GM12878 (cell line): ENCODE results near the gene GOLGA8A. TPM values are rescaled to one million over a fixed set of nuclear protein-coding genes. Genes with fewer than 3 reads are reported as not detected.

ENCODE experiments used
- ATAC-seq: fragments of 200-7000 bp; cut with Tn5 transposase; 3 replicates; pipeline ENCODE4 v1.9.1; 2020; ENCODE audit warnings: mild to moderate bottlenecking, moderate library complexity
- BruUV-seq: library from RNA; stranded (reverse); fragments of 400-500 nt; replicated peaks from 2 replicates; lab custom pipeline; 2021; lab: Mats Ljungman, UMichigan
- CTCF ChIA-PET: fragments of 300-600 bp; sonication (Branson Sonifier 250); formaldehyde crosslinking; extraction: SDS; loops from one replicate; lab custom pipeline; 2021; ENCODE audit warnings: inconsistent platforms; lab: Yijun Ruan, JAX
- POLR2A ChIA-PET: fragments of 350-600 bp; formaldehyde crosslinking; extraction: SDS; loops from one replicate; lab custom pipeline; 2021; ENCODE audit warnings: inconsistent platforms; lab: Charles Lee
- RAD21 ChIA-PET: fragments of 300-600 bp; sonication (Branson Sonifier 250); formaldehyde crosslinking; loops from one replicate; lab custom pipeline; 2023; ENCODE audit warnings: antibody characterized with exemption; ENCODE audit not compliant: unreplicated experiment; lab: Charles Lee
- SMC1A ChIA-PET: fragments of 300-600 bp; sonication (Branson Sonifier 250); formaldehyde crosslinking; loops from one replicate; lab custom pipeline; 2023; ENCODE audit not compliant: unreplicated experiment, uncharacterized antibody; lab: Charles Lee
- DNase-seq: peaks from one replicate; pipeline ENCODE4 v3.0.0-alpha.2; 2011; ENCODE audit warnings: low read depth, low spot score
- FAIRE-seq: peaks from 3 replicates; lab custom pipeline; 2011; peaks lifted over from hg19 to GRCh38; lab: Jason Lieb, UNC
- H2AFZ ChIP-seq: 2 replicates; pipeline ENCODE4 v1.6.0; 2011; ENCODE audit warnings: low read depth, low read length, control low read depth; ENCODE audit not compliant: control insufficient read depth
- H3K27ac ChIP-seq: 2 replicates; pipeline ENCODE4 v1.5.1; 2011; ENCODE audit warnings: control low read depth; ENCODE audit not compliant: control insufficient read depth, insufficient read depth
- H3K27me3 ChIP-seq, 2 experiments: replicated peaks in 1 of 2; 2 replicates each; pipeline versions ENCODE4 v1.6.0 to v1.6.1; 2011; ENCODE audit warnings: low read length in 1 of 2; ENCODE audit not compliant: control insufficient read depth in 2 of 2, insufficient read depth in 2 of 2
- H3K36me3 ChIP-seq, 2 experiments: 2 replicates each; pipeline ENCODE4 v1.5.1; 2011; ENCODE audit warnings: low read length in 1 of 2; ENCODE audit not compliant: control insufficient read depth in 2 of 2, insufficient read depth in 2 of 2
- H3K4me1 ChIP-seq: 2 replicates; pipeline ENCODE4 v1.6.1; 2011; ENCODE audit warnings: mild to moderate bottlenecking, low read length, moderate library complexity, mixed read lengths; ENCODE audit not compliant: control insufficient read depth, insufficient read depth
- H3K4me2 ChIP-seq: 2 replicates; pipeline ENCODE4 v1.6.0; 2011; ENCODE audit warnings: control low read depth; ENCODE audit not compliant: control insufficient read depth, insufficient read depth
- H3K4me3 ChIP-seq: fragments of 200-600 bp; sonication (generic); 2 replicates; pipeline ENCODE4 v1.5.1; 2016
- H3K79me2 ChIP-seq: 2 replicates; pipeline ENCODE4 v1.6.0; 2011; ENCODE audit warnings: low read length; ENCODE audit not compliant: control insufficient read depth, insufficient read depth
- H3K9ac ChIP-seq: 2 replicates; pipeline ENCODE4 v1.8.0; 2011; ENCODE audit warnings: low read length, control low read depth, mixed read lengths; ENCODE audit not compliant: control insufficient read depth, insufficient read depth
- H3K9me3 ChIP-seq: replicated peaks from 3 replicates; pipeline ENCODE4 v1.5.1; 2011; ENCODE audit warnings: mild to moderate bottlenecking, low read length; ENCODE audit not compliant: control insufficient read depth, insufficient read depth
- H4K20me1 ChIP-seq: 2 replicates; pipeline ENCODE4 v1.6.0; 2011; ENCODE audit not compliant: control insufficient read depth, insufficient read depth
- ASH2L ChIP-seq: fragments of 300-600, 200-600 bp; sonication (generic); IDR thresholded peaks from 2 replicates; pipeline ENCODE4 v1.6.1; 2017; ENCODE audit warnings: low read depth, mild to moderate bottlenecking, borderline replicate concordance
- CBFB ChIP-seq: IDR thresholded peaks from 2 replicates; pipeline ENCODE4 v1.6.1; 2016; ENCODE audit warnings: antibody characterized with exemption, low read depth
- ETV6 ChIP-seq, 2 experiments: fragments of 450-650 bp in 1 of 2; IDR thresholded peaks in 1 of 2; conservative IDR thresholded peaks in 1 of 2; 2 replicates each; pipeline ENCODE4 v1.6.1; 2014; ENCODE audit warnings: antibody characterized with exemption in 1 of 2, borderline replicate concordance in 1 of 2, low read depth in 1 of 2, mild to moderate bottlenecking in 1 of 2, moderate library complexity in 1 of 2
- FOXM1 ChIP-seq: IDR thresholded peaks from 2 replicates; pipeline ENCODE4 v1.6.1; 2012; ENCODE audit warnings: low read depth, mild to moderate bottlenecking, inconsistent platforms, low read length, moderate library complexity
- GABPA ChIP-seq: IDR thresholded peaks from 2 replicates; pipeline ENCODE4 v1.6.1; 2014; ENCODE audit warnings: antibody characterized with exemption, low read depth, mild to moderate bottlenecking, inconsistent platforms
- MYB ChIP-seq: fragments of 150-350 bp; IDR thresholded peaks from 2 replicates; pipeline ENCODE4 v1.6.1; 2014; ENCODE audit warnings: mild to moderate bottlenecking, low read depth, low read length, borderline replicate concordance
- NFYB ChIP-seq: IDR thresholded peaks from 2 replicates; pipeline ENCODE4 v1.6.1; 2011; ENCODE audit warnings: low read depth, mild to moderate bottlenecking, low read length, improper control_type of control experiment, moderate library complexity; ENCODE audit not compliant: insufficient read depth
- SIN3A ChIP-seq: IDR thresholded peaks from 2 replicates; pipeline ENCODE4 v1.6.1; 2012; ENCODE audit warnings: low read depth, low read length, improper control_type of control experiment
- SRF ChIP-seq, 2 experiments: IDR thresholded peaks; 2 replicates each; pipeline ENCODE4 v1.6.1; 2011; ENCODE audit warnings: low read depth in 2 of 2, low read length in 2 of 2, mild to moderate bottlenecking in 1 of 2, moderate library complexity in 1 of 2
- ZSCAN29 ChIP-seq: fragments of 450-650 bp; IDR thresholded peaks from 2 replicates; pipeline ENCODE4 v1.6.1; 2017; ENCODE audit warnings: mild to moderate bottlenecking, moderate library complexity
- WGBS: methylation state at CpG from one replicate; pipeline ENCODE4 v1.1.6; 2016; ENCODE audit warnings: low lambda C conversion rate; ENCODE audit not compliant: insufficient replicate concordance, insufficient coverage; ENCODE audit errors: missing lambda C conversion rate; 5-methylcytosine and 5-hydroxymethylcytosine counted together
- in situ Hi-C: fragments of 300-500 bp; cut with MboI; formaldehyde crosslinking; loops from 9 replicates; pipeline ENCODE4 v1.14.3; 2018; ENCODE audit warnings: mixed read lengths
- intact Hi-C: fragments of 100-400 bp; cut with micrococcal nuclease; formaldehyde crosslinking; loops from one replicate; pipeline ENCODE4 v1.14.2; 2022; ENCODE audit not compliant: unreplicated experiment
- polyA plus RNA-seq, 11 experiments: library from polyadenylated mRNA; depleted of rRNA in 4 of 11; unstranded in 6 of 11; stranded (reverse) in 5 of 11; fragments of >200 nt; fragmentation: Nextera tagmentation in 4 of 11; fragmentation: Illumina TruSeq in 1 of 11; extraction: Ambion mirVana in 4 of 11; extraction: Trizol in 1 of 11; gene quantifications; 1 replicate in 1 of 11; 2 replicates in 10 of 11; pipeline versions ENCODE4 v1.2.1 to v1.2.3, GENCODE V29; 2011 to 2016; ENCODE audit warnings: inconsistent platforms in 2 of 11, missing spikeins in 2 of 11, low read depth in 1 of 11
- total RNA-seq, 4 experiments: library from RNA; depleted of rRNA in 3 of 4; stranded (reverse); fragments of >200 nt in 3 of 4; fragmentation: Illumina TruSeq in 1 of 4; extraction: Trizol in 1 of 4; gene quantifications; 2 replicates each; pipeline versions ENCODE4 v1.2.1 to v1.2.3, GENCODE V29; 2013 to 2021
- TF ChIP-seq, protein P1 (sequence below): IDR thresholded peaks from 2 replicates; pipeline ENCODE4 v1.6.1; 2012; ENCODE audit warnings: improper control_type of control experiment, low read depth, low read length; ENCODE audit not compliant: insufficient replicate concordance
- TF ChIP-seq, protein P2 (sequence below): fragments of 450-650 bp; IDR thresholded peaks from 2 replicates; pipeline ENCODE4 v1.6.1; 2018; ENCODE audit warnings: borderline replicate concordance, mild to moderate bottlenecking; ENCODE audit not compliant: partially characterized antibody

The GOLGA8A gene
- total and polyA plus RNA-seq, 10 of the 15 experiments (the other 5 are each of a cell fraction or from before 2014, with no cell fraction given): 14.5 to 132 (median 48.1) TPM

DNA sequence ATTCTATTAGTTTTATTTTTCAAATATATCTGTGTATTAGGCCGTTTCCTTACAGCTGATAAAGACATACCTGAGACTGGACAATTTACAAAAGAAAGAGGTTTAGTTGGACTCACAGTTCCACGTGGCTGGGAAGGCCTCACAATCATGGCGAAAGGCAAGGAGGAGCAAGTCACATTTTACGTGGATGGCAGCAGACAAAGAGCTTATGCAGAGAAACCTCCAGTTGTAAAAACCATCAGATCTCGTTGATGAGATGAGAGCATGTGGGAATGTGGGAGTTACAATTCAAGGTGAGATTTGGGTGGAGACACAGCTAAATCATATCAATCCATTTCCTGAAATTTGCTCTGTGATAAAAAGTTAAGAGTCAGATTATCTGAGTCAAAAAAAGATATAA is 2.3 kb upstream of the GOLGA8A start:
- H4K20me1 ChIP-seq: no peaks in the 10 kb centered on the region
- ChIA-PET SMC1A (no interaction called here), CTCF (no interaction called here), RAD21 (no interaction called here), POLR2A (no interaction called here)
- no peak for ATAC-seq
- H2AFZ ChIP-seq: no peak overlapping the region
- TF ChIP-seq GABPA (no peak), NFYB (no peak), FOXM1 (no peak), ASH2L (no peak), SIN3A (no peak), MYB (no peak), ETV6 (conservative IDR thresholded peaks at IDR 0.05 in 1 of 2, IDR thresholded peaks at IDR 0.05 in 1 of 2; ENCODE audit: borderline replicate concordance in 1 of 2, low read depth in 1 of 2) (no peak), SRF (IDR thresholded peaks at IDR 0.05; ENCODE audit: low read depth in 2 of 2, low read length in 2 of 2) (no peak), CBFB (no peak), ZSCAN29 (no peak)
- TF ChIP-seq, protein P1, sequence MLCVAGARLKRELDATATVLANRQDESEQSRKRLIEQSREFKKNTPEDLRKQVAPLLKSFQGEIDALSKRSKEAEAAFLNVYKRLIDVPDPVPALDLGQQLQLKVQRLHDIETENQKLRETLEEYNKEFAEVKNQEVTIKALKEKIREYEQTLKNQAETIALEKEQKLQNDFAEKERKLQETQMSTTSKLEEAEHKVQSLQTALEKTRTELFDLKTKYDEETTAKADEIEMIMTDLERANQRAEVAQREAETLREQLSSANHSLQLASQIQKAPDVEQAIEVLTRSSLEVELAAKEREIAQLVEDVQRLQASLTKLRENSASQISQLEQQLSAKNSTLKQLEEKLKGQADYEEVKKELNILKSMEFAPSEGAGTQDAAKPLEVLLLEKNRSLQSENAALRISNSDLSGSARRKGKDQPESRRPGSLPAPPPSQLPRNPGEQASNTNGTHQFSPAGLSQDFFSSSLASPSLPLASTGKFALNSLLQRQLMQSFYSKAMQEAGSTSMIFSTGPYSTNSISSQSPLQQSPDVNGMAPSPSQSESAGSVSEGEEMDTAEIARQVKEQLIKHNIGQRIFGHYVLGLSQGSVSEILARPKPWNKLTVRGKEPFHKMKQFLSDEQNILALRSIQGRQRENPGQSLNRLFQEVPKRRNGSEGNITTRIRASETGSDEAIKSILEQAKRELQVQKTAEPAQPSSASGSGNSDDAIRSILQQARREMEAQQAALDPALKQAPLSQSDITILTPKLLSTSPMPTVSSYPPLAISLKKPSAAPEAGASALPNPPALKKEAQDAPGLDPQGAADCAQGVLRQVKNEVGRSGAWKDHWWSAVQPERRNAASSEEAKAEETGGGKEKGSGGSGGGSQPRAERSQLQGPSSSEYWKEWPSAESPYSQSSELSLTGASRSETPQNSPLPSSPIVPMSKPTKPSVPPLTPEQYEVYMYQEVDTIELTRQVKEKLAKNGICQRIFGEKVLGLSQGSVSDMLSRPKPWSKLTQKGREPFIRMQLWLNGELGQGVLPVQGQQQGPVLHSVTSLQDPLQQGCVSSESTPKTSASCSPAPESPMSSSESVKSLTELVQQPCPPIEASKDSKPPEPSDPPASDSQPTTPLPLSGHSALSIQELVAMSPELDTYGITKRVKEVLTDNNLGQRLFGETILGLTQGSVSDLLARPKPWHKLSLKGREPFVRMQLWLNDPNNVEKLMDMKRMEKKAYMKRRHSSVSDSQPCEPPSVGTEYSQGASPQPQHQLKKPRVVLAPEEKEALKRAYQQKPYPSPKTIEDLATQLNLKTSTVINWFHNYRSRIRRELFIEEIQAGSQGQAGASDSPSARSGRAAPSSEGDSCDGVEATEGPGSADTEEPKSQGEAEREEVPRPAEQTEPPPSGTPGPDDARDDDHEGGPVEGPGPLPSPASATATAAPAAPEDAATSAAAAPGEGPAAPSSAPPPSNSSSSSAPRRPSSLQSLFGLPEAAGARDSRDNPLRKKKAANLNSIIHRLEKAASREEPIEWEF: no peak
- TF ChIP-seq, protein P2, sequence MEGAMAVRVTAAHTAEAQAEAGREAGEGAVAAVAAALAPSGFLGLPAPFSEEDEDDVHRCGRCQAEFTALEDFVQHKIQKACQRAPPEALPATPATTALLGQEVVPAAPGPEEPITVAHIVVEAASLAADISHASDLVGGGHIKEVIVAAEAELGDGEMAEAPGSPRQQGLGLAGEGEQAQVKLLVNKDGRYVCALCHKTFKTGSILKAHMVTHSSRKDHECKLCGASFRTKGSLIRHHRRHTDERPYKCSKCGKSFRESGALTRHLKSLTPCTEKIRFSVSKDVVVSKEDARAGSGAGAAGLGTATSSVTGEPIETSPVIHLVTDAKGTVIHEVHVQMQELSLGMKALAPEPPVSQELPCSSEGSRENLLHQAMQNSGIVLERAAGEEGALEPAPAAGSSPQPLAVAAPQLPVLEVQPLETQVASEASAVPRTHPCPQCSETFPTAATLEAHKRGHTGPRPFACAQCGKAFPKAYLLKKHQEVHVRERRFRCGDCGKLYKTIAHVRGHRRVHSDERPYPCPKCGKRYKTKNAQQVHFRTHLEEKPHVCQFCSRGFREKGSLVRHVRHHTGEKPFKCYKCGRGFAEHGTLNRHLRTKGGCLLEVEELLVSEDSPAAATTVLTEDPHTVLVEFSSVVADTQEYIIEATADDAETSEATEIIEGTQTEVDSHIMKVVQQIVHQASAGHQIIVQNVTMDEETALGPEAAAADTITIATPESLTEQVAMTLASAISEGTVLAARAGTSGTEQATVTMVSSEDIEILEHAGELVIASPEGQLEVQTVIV: no peak
- H3K27ac ChIP-seq: no peak overlapping the region
- H3K4me3 ChIP-seq: no peak overlapping the region
- no peak overlapping the region for H3K9ac ChIP-seq
- in situ Hi-C loops: no loop called here
- FAIRE-seq: no peak
- H3K9me3 ChIP-seq: no peaks in the 10 kb centered on the region
- H3K4me1 ChIP-seq: peaks cover 4% of the 10 kb centered on the region; the same call in 1 of the 2 replicates
- intact Hi-C loops: loop anchor here (5.0 kb wide), 1 partner anchor 147 kb away; no protein-coding TSS in a partner anchor
- H3K4me2 ChIP-seq: no peak overlapping the region
- no peaks in the 10 kb centered on the region for H3K27me3 ChIP-seq
- WGBS: 53% methylated on average over 5 of the region's 5 CpGs
- H3K36me3 ChIP-seq: no peaks in the 10 kb centered on the region; a peak in 1 of 4 replicates
- no TSS peak for BruUV-seq
- H3K79me2 ChIP-seq: peaks cover 30% of the 10 kb centered on the region
- no peak for DNase-seq
